Endodermal cell (in vitro differentiated cells): ENCODE results near the gene BCL7A. TPM values are rescaled to one million over a fixed set of nuclear protein-coding genes. Genes with fewer than 3 reads are reported as not detected.

Source experiments
- DNase-seq: peaks from one replicate; pipeline ENCODE4 v3.0.0-alpha.2; 2017
- H3K27ac ChIP-seq: 2 replicates; pipeline ENCODE4 v1.5.1; 2013; ENCODE audit warnings: mild to moderate bottlenecking, low read depth, low read length, moderate library complexity
- H3K27me3 ChIP-seq: 2 replicates; pipeline ENCODE4 v1.6.1; 2013; ENCODE audit warnings: mild to moderate bottlenecking, low read length, moderate library complexity; ENCODE audit not compliant: insufficient read depth, control insufficient read depth, poor library complexity, severe bottlenecking
- H3K36me3 ChIP-seq: 2 replicates; pipeline ENCODE4 v1.7.0; 2013; ENCODE audit warnings: mild to moderate bottlenecking, low read length, moderate library complexity; ENCODE audit not compliant: control insufficient read depth, insufficient read depth
- H3K4me1 ChIP-seq: one replicate; pipeline ENCODE4 v1.7.0; 2013; ENCODE audit warnings: low read length; ENCODE audit not compliant: control insufficient read depth, insufficient read depth
- H3K4me3 ChIP-seq: 2 replicates; pipeline ENCODE4 v1.5.1; 2013; ENCODE audit warnings: mild to moderate bottlenecking, low read length, moderate library complexity
- H3K9ac ChIP-seq: 2 replicates; pipeline ENCODE4 v1.6.1; 2013; ENCODE audit warnings: mild to moderate bottlenecking, low read length, moderate library complexity; ENCODE audit not compliant: poor library complexity, severe bottlenecking; ENCODE audit errors: extremely low read depth
- H3K9me3 ChIP-seq: 2 replicates; pipeline ENCODE4 v1.6.1; 2013; ENCODE audit warnings: mild to moderate bottlenecking, low read length, moderate library complexity; ENCODE audit not compliant: control insufficient read depth
- H3K27ac Mint-ChIP-seq: 2 replicates; pipeline ENCODE4 v1.8.0; 2020; ENCODE audit warnings: mixed read lengths
- H3K27me3 Mint-ChIP-seq: 2 replicates; pipeline ENCODE4 v1.8.0; 2021; ENCODE audit warnings: mild to moderate bottlenecking, mixed read lengths; ENCODE audit not compliant: insufficient read depth
- H3K36me3 Mint-ChIP-seq: 2 replicates; pipeline ENCODE4 v1.8.0; 2020; ENCODE audit warnings: low read depth, mixed read lengths
- H3K4me1 Mint-ChIP-seq: 2 replicates; pipeline ENCODE4 v1.8.0; 2020; ENCODE audit warnings: mixed read lengths
- H3K4me3 Mint-ChIP-seq: 2 replicates; pipeline ENCODE4 v1.8.0; 2020; ENCODE audit warnings: mild to moderate bottlenecking, moderate library complexity, mixed read lengths
- H3K9me3 Mint-ChIP-seq: 2 replicates; pipeline ENCODE4 v1.8.0; 2020; ENCODE audit warnings: mild to moderate bottlenecking, mixed read lengths
- WGBS, 2 experiments: methylation state at CpG; one replicate each; pipeline versions ENCODE4 v1.1.5 to v1.1.7; 2013; ENCODE audit warnings: missing lambda C conversion rate in 2 of 2, mixed read lengths in 1 of 2; ENCODE audit not compliant: insufficient coverage in 1 of 2, insufficient read length in 1 of 2; 5-methylcytosine and 5-hydroxymethylcytosine counted together
- total RNA-seq, 2 donors: library from RNA; stranded (reverse); fragmentation: NEBNext Ultra II Directional in 1 of 2; extraction: Animal tissue kit (Norgen Biotek cat#: 25700) in 1 of 2; gene quantifications; 2 replicates in 1 of 2; 3 replicates in 1 of 2; pipeline ENCODE4 v1.2.1, GENCODE V29; 2021
- TF ChIP-seq, protein P1 (sequence below): fragments of 200-600 bp; sonication (generic); conservative IDR thresholded peaks from 2 replicates; pipeline ENCODE4 v1.5.0; 2021; ENCODE audit warnings: antibody characterized with exemption, mild to moderate bottlenecking

Gene BCL7A
- total RNA-seq, 2 donors from 2014 or later: 22.3 to 28.9 TPM

DNA sequence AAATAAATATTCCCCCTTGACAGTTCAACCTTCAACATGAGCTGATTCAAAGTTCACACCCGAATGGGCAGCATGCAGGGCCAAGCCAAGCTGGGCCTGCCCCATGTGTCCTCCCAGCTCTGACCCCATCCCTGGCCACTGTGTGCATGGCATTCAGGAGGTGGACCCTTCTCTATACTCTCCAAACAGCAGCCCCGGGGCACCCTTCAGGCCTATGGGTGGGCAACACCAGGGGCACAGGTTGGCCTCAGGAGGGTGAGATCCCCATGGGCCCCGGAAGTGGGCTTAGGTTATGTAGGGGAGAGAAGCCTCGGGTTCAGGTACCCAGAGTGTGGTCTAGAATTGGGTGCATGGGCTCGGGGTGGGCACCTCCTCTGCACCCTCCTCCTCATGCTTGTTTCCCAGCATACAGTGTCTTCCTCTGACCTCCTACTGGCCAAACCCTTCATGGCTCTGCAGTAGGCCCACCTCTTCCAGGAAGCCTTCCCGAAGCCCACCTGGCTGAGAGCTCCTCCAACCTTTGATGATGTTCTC is 31.5 kb upstream of the BCL7A start:
- H3K9me3 Mint-ChIP-seq: peaks cover 8% of the 10 kb centered on the region
- no peaks in the 10 kb centered on the region for H3K4me1 ChIP-seq
- no peak overlapping the region for H3K9ac ChIP-seq
- H3K27ac ChIP-seq: no peak overlapping the region
- no peaks in the 10 kb centered on the region for H3K36me3 ChIP-seq
- peaks cover 2% of the 10 kb centered on the region for H3K4me1 Mint-ChIP-seq
- no peaks in the 10 kb centered on the region for H3K36me3 Mint-ChIP-seq
- no peaks in the 10 kb centered on the region for H3K27me3 Mint-ChIP-seq
- TF ChIP-seq, protein P1, sequence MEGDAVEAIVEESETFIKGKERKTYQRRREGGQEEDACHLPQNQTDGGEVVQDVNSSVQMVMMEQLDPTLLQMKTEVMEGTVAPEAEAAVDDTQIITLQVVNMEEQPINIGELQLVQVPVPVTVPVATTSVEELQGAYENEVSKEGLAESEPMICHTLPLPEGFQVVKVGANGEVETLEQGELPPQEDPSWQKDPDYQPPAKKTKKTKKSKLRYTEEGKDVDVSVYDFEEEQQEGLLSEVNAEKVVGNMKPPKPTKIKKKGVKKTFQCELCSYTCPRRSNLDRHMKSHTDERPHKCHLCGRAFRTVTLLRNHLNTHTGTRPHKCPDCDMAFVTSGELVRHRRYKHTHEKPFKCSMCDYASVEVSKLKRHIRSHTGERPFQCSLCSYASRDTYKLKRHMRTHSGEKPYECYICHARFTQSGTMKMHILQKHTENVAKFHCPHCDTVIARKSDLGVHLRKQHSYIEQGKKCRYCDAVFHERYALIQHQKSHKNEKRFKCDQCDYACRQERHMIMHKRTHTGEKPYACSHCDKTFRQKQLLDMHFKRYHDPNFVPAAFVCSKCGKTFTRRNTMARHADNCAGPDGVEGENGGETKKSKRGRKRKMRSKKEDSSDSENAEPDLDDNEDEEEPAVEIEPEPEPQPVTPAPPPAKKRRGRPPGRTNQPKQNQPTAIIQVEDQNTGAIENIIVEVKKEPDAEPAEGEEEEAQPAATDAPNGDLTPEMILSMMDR: no peak
- no peak overlapping the region for H3K4me3 Mint-ChIP-seq
- no peak for DNase-seq
- no peaks in the 10 kb centered on the region for H3K27me3 ChIP-seq
- H3K27ac Mint-ChIP-seq: no peak overlapping the region
- WGBS, 2 experiments: 75 to 93% methylated on average over 1 to 6 of the region's 6 CpGs
- no peaks in the 10 kb centered on the region for H3K9me3 ChIP-seq
- no peak overlapping the region for H3K4me3 ChIP-seq

DNA sequence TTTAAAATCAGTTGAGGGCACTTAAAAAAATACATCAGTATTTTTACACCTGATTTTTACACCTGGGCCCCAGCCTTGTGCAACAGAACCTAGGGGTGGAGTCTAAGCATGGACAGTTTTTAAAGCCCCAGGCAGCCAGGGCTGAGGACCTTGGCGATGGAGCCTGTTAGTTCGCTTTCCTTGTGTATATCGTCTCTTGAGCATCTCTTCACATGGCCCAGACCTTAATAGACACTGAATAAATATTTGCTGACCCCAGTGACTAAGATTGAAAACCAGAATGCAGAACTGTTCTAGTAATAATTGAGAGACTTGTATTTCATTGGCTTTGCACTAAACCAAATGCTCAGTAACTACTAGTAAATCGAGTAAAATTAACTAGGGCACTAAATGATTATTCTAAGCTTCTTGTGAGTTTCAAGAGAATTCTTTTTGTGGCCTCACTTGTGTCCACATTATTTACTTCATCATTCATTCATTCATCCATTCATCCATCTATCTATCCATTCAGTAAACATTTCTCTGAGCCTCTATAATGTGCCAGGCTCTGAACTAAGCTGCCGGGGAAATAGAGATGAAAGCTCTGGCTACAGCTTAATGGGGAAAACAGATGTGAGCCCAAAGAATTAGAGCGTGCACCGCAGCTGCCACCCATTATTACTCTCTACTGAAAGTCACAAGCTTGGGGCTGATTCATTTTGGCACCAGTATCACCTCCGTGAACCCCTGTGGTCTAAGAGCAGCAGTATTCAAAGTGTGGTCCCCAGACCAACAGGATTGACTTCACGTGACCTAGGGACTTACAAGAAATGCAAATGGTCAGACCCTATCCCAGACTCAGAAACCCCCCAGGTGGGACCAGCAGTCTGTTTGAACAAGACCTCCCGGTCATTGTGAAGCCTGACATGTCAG is 30.7 kb upstream of the BCL7A start:
- H3K27ac ChIP-seq: no peak overlapping the region
- WGBS, 2 experiments: 82 to 86% methylated on average over 10 of the region's 10 CpGs
- H3K9ac ChIP-seq: no peak overlapping the region
- Mint-ChIP-seq H3K4me1 (peaks cover 7% of the 10 kb centered on the region), H3K4me3 (no peak overlapping the region), H3K27me3 (no peaks in the 10 kb centered on the region), H3K36me3 (no peaks in the 10 kb centered on the region), H3K9me3 (peaks cover 8% of the 10 kb centered on the region), H3K27ac (no peak overlapping the region)
- no peak overlapping the region for H3K4me3 ChIP-seq
- TF ChIP-seq, protein P1: no peak
- H3K9me3 ChIP-seq: no peaks in the 10 kb centered on the region
- H3K27me3 ChIP-seq: no peaks in the 10 kb centered on the region
- H3K36me3 ChIP-seq: no peaks in the 10 kb centered on the region
- peaks cover 1% of the 10 kb centered on the region for H3K4me1 ChIP-seq
- no peak for DNase-seq

DNA sequence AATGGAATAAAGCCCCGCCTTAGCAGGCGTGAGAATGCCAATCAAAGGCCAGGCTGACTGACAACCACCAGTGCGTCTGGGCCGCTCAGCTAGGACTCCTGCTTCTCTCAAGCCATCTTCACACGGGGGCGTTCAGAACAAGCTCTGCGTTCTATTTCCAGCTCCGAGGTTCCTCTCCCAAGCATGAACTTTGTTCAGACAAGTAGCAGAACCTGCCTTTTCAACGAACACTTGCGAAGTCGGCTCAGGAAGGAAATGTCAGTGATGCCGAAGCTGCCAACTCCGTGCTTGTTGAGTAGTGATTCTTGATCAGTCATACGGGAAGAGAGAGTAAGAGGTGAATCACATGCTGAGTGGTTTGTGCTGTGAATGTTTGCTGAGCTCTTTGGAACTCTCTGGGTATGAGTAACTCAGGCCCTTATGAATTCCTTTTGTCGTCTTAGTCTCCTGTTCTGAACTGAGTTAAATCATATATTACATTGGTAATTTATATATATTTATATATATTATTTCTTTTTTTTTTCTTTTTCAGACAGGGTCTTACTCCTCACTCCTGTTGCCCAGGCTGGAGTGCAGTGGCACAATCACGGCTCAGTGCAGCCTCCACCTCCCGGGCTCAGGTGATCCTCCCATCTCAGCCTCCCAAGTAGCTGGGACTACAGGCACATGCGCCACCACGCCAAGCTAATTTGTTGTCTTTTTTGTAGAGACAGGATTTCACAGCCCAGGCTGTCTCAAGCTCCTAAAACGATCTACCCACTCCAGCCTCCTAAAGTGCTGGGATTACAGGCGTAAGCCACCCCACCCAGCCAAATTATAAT is 29.4 kb upstream of the BCL7A start:
- H3K4me3 Mint-ChIP-seq: no peak overlapping the region
- Histone ChIP-seq H3K4me1 (peaks cover 8% of the 10 kb centered on the region), H3K9me3 (no peaks in the 10 kb centered on the region), H3K36me3 (no peaks in the 10 kb centered on the region), H3K9ac (no peak overlapping the region), H3K4me3 (no peak overlapping the region), H3K27ac (no peak overlapping the region), H3K27me3 (no peaks in the 10 kb centered on the region)
- no peak overlapping the region for H3K27ac Mint-ChIP-seq
- TF ChIP-seq, protein P1: no peak
- WGBS, 2 experiments: 93 to 94% methylated on average over 16 to 19 of the region's 21 CpGs
- DNase-seq: no peak
- H3K9me3 Mint-ChIP-seq: peaks cover 8% of the 10 kb centered on the region
- peaks cover 14% of the 10 kb centered on the region for H3K4me1 Mint-ChIP-seq
- H3K27me3 Mint-ChIP-seq: no peaks in the 10 kb centered on the region
- H3K36me3 Mint-ChIP-seq: no peaks in the 10 kb centered on the region
